Heart left ventricle (tissue), 13 donors: ENCODE measurements around the gene KCNQ1OT1.

ENCODE experiments used
- CTCF ChIP-seq, 12 donors: fragments of 200-600 bp; sonication (generic) in 4 of 12; IDR thresholded peaks; one replicate each; pipeline versions ENCODE4 v1.5.0 to v1.8.0; 2018 to 2022; ENCODE audit warnings: antibody characterized with exemption in 12 of 12, mild to moderate bottlenecking in 5 of 12
- POLR2A ChIP-seq, 2 donors: fragments of 450-650 bp; IDR thresholded peaks; one replicate each; pipeline ENCODE4 v1.6.1; 2017; ENCODE audit warnings: antibody characterized with exemption in 2 of 2, mild to moderate bottlenecking in 2 of 2, moderate library complexity in 2 of 2
- donor health status: ischemic (EF 13 %, LVEDD 7.1; RV severe dilation, severe dysfunction).
- donor health status: DM: no; HTN: yes; CAD: no.
- donor health status: DM: no; HTN: no; CAD: no.
- donor health status: ischemic (EF 25% LVEDD 6.9; RV normal size, moderate dysfunction).
- donor health status: ischemic (EF 25% LVEDD 5.7; RV mildly dilated, moderate dysfunction).
- donor health status: ischemic (EF 35%, LVEDD 5.7; RV mildly dilated, moderate dysfunction).
- donor health status: nonischemic (EF 11% LVEDD 7.7; RV severe dilation, severe dysfunction).
- donor health status: DM: yes; HTN: yes; CAD: no.
- donor health status: PGD.
- donor health status: ischemic (EF 29% LVEDD 5.4; RV normal size, mild dysfunction).
- donor health status: nonischemic (EF 23%, LVEDD 6.1; RV moderate dilation, normal function).

GRCh38 chr11:2704356-2704755 lies 4.6 kb upstream of the KCNQ1OT1 start:
- TF ChIP-seq POLR2A (IDR thresholded peaks at IDR 0.05) = no peak
- TF ChIP-seq CTCF (IDR thresholded peaks at IDR 0.05) = no peak
